ENCODE data around the gene EDNRB.

- no peak for TF ChIP-seq RAD21 (IDR thresholded peaks at IDR 0.05)
- TF ChIP-seq, protein P1, sequence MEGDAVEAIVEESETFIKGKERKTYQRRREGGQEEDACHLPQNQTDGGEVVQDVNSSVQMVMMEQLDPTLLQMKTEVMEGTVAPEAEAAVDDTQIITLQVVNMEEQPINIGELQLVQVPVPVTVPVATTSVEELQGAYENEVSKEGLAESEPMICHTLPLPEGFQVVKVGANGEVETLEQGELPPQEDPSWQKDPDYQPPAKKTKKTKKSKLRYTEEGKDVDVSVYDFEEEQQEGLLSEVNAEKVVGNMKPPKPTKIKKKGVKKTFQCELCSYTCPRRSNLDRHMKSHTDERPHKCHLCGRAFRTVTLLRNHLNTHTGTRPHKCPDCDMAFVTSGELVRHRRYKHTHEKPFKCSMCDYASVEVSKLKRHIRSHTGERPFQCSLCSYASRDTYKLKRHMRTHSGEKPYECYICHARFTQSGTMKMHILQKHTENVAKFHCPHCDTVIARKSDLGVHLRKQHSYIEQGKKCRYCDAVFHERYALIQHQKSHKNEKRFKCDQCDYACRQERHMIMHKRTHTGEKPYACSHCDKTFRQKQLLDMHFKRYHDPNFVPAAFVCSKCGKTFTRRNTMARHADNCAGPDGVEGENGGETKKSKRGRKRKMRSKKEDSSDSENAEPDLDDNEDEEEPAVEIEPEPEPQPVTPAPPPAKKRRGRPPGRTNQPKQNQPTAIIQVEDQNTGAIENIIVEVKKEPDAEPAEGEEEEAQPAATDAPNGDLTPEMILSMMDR (IDR thresholded peaks at IDR 0.05; ENCODE audit: low read depth, low read length, missing input control): no peak
- TF ChIP-seq JUND (IDR thresholded peaks at IDR 0.05): no peak
- TF ChIP-seq, protein P2, sequence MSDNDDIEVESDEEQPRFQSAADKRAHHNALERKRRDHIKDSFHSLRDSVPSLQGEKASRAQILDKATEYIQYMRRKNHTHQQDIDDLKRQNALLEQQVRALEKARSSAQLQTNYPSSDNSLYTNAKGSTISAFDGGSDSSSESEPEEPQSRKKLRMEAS (IDR thresholded peaks at IDR 0.05): no peak
- TF ChIP-seq HNF4A (conservative IDR thresholded peaks at IDR 0.05): no peak
- TF ChIP-seq GABPA (IDR thresholded peaks at IDR 0.05 in 1 of 2, conservative IDR thresholded peaks at IDR 0.05 in 1 of 2): no peak
- no peak for TF ChIP-seq TAF1 (conservative IDR thresholded peaks at IDR 0.05)
- TF ChIP-seq FOXA1 (IDR thresholded peaks at IDR 0.05): no peak
- no peak for TF ChIP-seq REST (IDR thresholded peaks at IDR 0.05)
- no peak for TF ChIP-seq SP1 (IDR thresholded peaks at IDR 0.05)
- TF ChIP-seq NR2F2 (IDR thresholded peaks at IDR 0.05): no peak
- TF ChIP-seq, protein P3, sequence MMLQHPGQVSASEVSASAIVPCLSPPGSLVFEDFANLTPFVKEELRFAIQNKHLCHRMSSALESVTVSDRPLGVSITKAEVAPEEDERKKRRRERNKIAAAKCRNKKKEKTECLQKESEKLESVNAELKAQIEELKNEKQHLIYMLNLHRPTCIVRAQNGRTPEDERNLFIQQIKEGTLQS (IDR thresholded peaks at IDR 0.05): no peak
- no peak for TF ChIP-seq RXRA (IDR thresholded peaks at IDR 0.05)
- TF ChIP-seq YY1 (IDR thresholded peaks at IDR 0.05): no peak
Observed at GRCh38 chr13:77876176-77876575, 42.5 kb downstream of the EDNRB start.

Measured in liver (tissue), 3 donors.